ENCODE measurements around the gene MOB2.

Gene MOB2

DNA sequence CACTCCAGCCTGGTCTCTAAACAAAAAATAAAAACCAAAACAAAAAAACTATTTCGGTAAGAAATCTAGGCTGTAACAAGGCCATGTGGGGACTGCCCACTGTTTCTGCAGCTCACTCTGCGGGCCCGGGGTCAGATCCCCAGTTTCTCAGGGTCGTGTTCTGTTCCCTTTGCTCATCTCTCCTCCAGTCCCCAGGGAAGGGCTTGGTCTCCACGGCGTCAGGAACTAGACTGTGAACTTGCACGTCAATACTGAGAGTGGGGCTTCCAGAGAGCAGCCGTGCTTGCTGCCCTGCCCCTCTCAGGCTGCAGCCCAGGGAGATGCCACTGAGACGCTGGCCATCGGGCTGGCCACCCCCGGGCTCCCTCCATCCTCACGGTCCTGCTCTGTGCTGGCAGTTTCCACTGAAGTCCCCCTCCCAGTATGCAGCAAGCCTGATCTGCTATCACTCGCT lies 33.7 kb upstream of the MOB2 start:
- no peaks in the 10 kb centered on the region for H3K4me1 ChIP-seq (ENCODE audit: low read depth, poor library complexity, severe bottlenecking)
- H3K4me2 ChIP-seq, result no peak overlapping the region
- H3K27ac ChIP-seq, result no peak overlapping the region
- no peak overlapping the region for H3K4me3 ChIP-seq (IDR thresholded peaks at IDR 0.05; ENCODE audit: insufficient read depth, low read depth, low read length)
- no peaks in the 10 kb centered on the region for H3K79me2 ChIP-seq (ENCODE audit: insufficient read depth, low read depth)
- no peaks in the 10 kb centered on the region for H3K36me3 ChIP-seq (ENCODE audit: insufficient read depth)
- TF ChIP-seq, protein P1, sequence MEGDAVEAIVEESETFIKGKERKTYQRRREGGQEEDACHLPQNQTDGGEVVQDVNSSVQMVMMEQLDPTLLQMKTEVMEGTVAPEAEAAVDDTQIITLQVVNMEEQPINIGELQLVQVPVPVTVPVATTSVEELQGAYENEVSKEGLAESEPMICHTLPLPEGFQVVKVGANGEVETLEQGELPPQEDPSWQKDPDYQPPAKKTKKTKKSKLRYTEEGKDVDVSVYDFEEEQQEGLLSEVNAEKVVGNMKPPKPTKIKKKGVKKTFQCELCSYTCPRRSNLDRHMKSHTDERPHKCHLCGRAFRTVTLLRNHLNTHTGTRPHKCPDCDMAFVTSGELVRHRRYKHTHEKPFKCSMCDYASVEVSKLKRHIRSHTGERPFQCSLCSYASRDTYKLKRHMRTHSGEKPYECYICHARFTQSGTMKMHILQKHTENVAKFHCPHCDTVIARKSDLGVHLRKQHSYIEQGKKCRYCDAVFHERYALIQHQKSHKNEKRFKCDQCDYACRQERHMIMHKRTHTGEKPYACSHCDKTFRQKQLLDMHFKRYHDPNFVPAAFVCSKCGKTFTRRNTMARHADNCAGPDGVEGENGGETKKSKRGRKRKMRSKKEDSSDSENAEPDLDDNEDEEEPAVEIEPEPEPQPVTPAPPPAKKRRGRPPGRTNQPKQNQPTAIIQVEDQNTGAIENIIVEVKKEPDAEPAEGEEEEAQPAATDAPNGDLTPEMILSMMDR (conservative IDR thresholded peaks at IDR 0.05; ENCODE audit: low read depth, low read length), result no peak
- H3K9ac ChIP-seq, result no peak overlapping the region
- no peaks in the 10 kb centered on the region for H4K20me1 ChIP-seq (ENCODE audit: insufficient read depth)
- no peaks in the 10 kb centered on the region for H3K27me3 ChIP-seq (ENCODE audit: insufficient read depth, low read depth)
- H2AFZ ChIP-seq (ENCODE audit: low read depth), result no peak overlapping the region

DNA sequence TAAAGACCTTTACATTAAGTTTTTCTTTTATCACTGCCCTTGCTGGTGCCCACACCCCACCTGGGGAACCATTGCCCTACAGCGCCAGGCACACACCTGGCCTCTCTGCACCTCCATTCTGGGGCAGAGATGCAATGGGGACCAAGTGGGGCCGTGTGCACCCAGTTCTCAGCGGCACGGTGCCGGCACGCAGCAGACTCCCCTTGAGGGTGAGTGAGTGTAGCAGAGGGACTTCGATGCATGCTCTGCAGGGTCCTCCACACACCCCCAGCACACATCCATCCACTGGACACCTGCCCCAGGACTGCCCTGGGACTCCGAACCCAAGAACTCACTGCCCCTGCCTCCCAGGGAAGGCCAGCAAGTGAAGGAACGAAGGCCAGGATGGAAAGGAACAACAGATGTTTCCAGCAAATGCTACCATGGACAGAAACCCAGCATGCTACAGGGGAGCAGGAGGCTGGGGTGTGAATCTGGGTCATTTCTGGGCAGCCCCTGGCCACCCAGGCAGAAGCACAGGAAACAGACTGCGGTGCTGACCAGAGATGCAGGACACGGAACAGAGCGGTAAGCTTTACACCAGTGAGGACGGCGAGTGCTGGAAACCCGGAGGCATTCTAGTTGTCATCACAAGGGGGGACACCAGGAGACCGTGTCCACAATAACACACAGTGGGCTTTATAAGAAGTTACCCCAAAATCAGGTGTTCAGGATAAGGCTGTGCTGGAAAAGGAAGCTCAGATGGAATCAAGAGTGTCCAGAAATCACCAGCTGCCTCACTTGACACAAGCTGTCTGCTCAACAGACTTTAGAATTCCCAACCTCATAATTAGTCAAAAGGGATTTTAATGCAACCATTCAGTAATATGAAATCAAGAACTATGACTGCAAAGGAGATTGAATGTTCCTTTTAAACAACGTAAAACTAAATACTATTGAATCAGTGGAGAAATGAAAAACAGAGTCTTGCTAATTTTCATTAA lies 32.7 kb upstream of the MOB2 start:
- TF ChIP-seq, protein P1 (conservative IDR thresholded peaks at IDR 0.05; ENCODE audit: low read depth, low read length), result no peak
- Histone ChIP-seq H3K36me3 (ENCODE audit: insufficient read depth) (no peaks in the 10 kb centered on the region), H3K9ac (no peak overlapping the region), H3K4me1 (ENCODE audit: low read depth, poor library complexity, severe bottlenecking) (no peaks in the 10 kb centered on the region), H3K4me3 (IDR thresholded peaks at IDR 0.05; ENCODE audit: insufficient read depth, low read depth, low read length) (no peak overlapping the region), H3K27ac (no peak overlapping the region), H3K4me2 (no peak overlapping the region), H4K20me1 (ENCODE audit: insufficient read depth) (no peaks in the 10 kb centered on the region), H3K79me2 (ENCODE audit: insufficient read depth, low read depth) (no peaks in the 10 kb centered on the region), H3K27me3 (ENCODE audit: insufficient read depth, low read depth) (no peaks in the 10 kb centered on the region), H2AFZ (ENCODE audit: low read depth) (no peak overlapping the region)

DNA sequence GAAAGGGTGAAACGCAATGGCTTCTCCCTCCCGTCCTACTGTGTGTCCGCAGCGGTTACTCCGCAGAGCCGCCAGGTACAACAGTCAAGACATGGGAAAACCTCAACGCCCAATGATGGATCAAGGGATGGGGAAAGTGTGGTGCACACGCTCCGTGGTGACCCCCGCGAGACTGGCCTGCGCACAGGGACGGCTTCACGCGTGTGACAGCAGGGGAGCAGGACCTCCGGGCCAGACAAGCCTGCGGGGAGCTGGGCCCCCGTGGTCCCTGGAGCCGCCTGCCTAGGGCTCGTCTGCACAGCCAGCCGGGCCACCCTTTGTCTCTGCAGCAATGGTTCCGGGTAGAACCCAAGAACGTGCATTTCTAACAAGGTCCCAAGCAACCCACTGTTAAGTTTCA lies 31.7 kb upstream of the MOB2 start:
- no peak overlapping the region for H3K9ac ChIP-seq
- no peak overlapping the region for H3K4me3 ChIP-seq (IDR thresholded peaks at IDR 0.05; ENCODE audit: insufficient read depth, low read depth, low read length)
- H4K20me1 ChIP-seq (ENCODE audit: insufficient read depth), result no peaks in the 10 kb centered on the region
- no peaks in the 10 kb centered on the region for H3K36me3 ChIP-seq (ENCODE audit: insufficient read depth)
- TF ChIP-seq, protein P1 (conservative IDR thresholded peaks at IDR 0.05; ENCODE audit: low read depth, low read length), result no peak
- H3K27ac ChIP-seq, result no peak overlapping the region
- H2AFZ ChIP-seq (ENCODE audit: low read depth), result no peak overlapping the region
- no peaks in the 10 kb centered on the region for H3K79me2 ChIP-seq (ENCODE audit: insufficient read depth, low read depth)
- no peaks in the 10 kb centered on the region for H3K4me1 ChIP-seq (ENCODE audit: low read depth, poor library complexity, severe bottlenecking)
- H3K27me3 ChIP-seq (ENCODE audit: insufficient read depth, low read depth), result no peaks in the 10 kb centered on the region
- H3K4me2 ChIP-seq, result no peak overlapping the region

DNA sequence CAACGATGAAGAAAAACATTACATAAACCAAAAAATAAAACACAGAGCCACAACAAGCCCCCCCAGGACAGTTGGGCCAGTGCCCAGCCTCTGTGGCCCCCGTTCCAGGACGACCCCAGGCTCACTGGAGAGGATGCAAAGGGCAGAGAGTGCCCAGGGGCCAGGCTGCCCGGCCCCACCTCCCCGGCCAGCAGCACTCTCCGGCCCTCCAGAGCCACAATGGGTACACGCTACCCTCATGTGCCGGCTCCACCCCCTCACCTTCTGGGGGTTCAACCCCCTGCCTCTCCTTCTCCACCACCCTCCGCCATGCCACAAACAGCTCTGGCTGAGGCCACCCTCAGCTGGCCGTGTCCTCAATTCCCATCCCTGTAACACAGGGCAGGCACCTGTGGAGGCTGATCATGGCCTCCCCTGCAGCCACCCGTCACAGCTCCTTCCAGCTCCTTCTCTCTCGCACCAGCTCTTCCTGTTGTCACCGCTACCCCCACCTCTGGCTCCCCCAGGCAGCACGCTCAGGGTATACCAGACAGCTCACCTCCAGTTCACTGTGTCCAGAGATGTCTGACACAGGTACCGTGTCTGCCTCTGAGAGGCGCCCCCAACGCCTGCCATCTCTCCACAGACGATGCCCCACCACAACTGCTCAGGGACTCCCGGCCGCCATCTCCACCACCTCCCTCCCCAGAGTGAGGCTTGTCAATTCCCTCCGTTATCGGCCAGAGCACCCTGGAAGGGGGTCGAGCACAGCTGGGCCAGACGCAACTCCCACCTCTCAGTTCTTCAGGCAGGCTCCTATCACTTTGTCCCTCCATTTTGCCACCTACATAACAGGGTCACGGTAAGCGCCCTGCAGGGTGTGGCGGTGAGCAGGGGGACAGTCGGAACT lies 30.8 kb upstream of the MOB2 start:
- Histone ChIP-seq H3K4me3 (IDR thresholded peaks at IDR 0.05; ENCODE audit: insufficient read depth, low read depth, low read length) (no peak overlapping the region), H4K20me1 (ENCODE audit: insufficient read depth) (no peaks in the 10 kb centered on the region)

More for the DNA sequence above, 30.8 kb upstream of the MOB2 start:
- Histone ChIP-seq H3K79me2 (ENCODE audit: insufficient read depth, low read depth) (no peaks in the 10 kb centered on the region), H3K36me3 (ENCODE audit: insufficient read depth) (no peaks in the 10 kb centered on the region), H2AFZ (ENCODE audit: low read depth) (no peak overlapping the region), H3K4me1 (ENCODE audit: low read depth, poor library complexity, severe bottlenecking) (no peaks in the 10 kb centered on the region), H3K27me3 (ENCODE audit: insufficient read depth, low read depth) (no peaks in the 10 kb centered on the region), H3K9ac (no peak overlapping the region), H3K4me2 (no peak overlapping the region), H3K27ac (no peak overlapping the region)
- TF ChIP-seq, protein P1 (conservative IDR thresholded peaks at IDR 0.05; ENCODE audit: low read depth, low read length), result no peak
